A673 (cell line): Measurements from ENCODE around the gene MIGA2.

ENCODE experiments used
- EZH2 ChIP-seq: fragments of 200-600 bp; sonication (generic); IDR thresholded peaks from 2 replicates; pipeline ENCODE4 v1.6.1; 2017; ENCODE audit warnings: borderline replicate concordance, low read depth, mild to moderate bottlenecking, mixed read lengths, antibody characterized with exemption, low read length; ENCODE audit not compliant: poor library complexity, severe bottlenecking
- TF ChIP-seq, protein P1 (sequence below): fragments of 300-800, 200-600 bp; sonication (generic); conservative IDR thresholded peaks from 2 replicates; pipeline ENCODE4 v1.5.1; 2017; ENCODE audit warnings: low read depth, mild to moderate bottlenecking, antibody characterized with exemption, low read length, moderate library complexity, mixed read lengths

DNA sequence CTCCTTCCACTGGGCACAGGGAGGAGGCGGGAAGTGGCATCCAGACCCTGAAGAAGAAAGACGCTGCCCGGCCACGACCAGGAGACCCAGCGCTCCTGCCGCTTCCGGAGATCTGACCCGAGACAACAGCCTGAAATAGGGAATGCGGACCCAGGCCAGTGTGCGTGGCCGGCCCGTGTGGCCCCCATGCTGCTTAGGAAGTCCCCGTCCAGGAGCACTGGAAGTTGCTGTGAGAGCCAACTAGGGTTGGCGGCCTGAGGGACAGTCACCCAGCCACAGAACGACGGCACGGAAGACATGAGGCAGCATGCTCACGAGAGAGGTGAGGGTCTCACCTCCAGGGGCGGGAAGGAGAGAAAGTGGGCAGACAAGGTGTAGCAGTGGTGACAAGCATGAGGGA is 25.3 kb upstream of the MIGA2 start:
- TF ChIP-seq, protein P1, sequence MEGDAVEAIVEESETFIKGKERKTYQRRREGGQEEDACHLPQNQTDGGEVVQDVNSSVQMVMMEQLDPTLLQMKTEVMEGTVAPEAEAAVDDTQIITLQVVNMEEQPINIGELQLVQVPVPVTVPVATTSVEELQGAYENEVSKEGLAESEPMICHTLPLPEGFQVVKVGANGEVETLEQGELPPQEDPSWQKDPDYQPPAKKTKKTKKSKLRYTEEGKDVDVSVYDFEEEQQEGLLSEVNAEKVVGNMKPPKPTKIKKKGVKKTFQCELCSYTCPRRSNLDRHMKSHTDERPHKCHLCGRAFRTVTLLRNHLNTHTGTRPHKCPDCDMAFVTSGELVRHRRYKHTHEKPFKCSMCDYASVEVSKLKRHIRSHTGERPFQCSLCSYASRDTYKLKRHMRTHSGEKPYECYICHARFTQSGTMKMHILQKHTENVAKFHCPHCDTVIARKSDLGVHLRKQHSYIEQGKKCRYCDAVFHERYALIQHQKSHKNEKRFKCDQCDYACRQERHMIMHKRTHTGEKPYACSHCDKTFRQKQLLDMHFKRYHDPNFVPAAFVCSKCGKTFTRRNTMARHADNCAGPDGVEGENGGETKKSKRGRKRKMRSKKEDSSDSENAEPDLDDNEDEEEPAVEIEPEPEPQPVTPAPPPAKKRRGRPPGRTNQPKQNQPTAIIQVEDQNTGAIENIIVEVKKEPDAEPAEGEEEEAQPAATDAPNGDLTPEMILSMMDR: no peak
- no peak for TF ChIP-seq EZH2
